ENCODE data around the gene CDC42BPA. TPM values are rescaled to one million over a fixed set of nuclear protein-coding genes. Genes with fewer than 3 reads are reported as not detected.

Gene CDC42BPA
- total RNA-seq, 1 experiment from 2014 or later = 30.1 TPM

GRCh38 chr1:227299241-227299627 is 19.1 kb downstream of the CDC42BPA start:
- Histone ChIP-seq H2BK120ac (ENCODE audit: low read depth, low read length, poor library complexity, severe bottlenecking) (no peak overlapping the region), H3K23me2 (ENCODE audit: insufficient read length, low read depth, low read length, poor library complexity, severe bottlenecking) (no peaks in the 10 kb centered on the region), H3K4ac (ENCODE audit: low read depth, low read length) (no peak overlapping the region), H3K14ac (ENCODE audit: insufficient read depth, low read length) (no peak overlapping the region), H4K91ac (ENCODE audit: insufficient read length, low read depth, low read length) (no peak overlapping the region), H3K4me1 (ENCODE audit: insufficient read depth, low read length) (no peaks in the 10 kb centered on the region), H2BK5ac (ENCODE audit: insufficient read length, low read length) (no peak overlapping the region), H3K79me2 (ENCODE audit: insufficient read depth, low read length) (peaks cover 12% of the 10 kb centered on the region; the same call in 1 of the 2 replicates), H4K20me1 (ENCODE audit: control insufficient read depth, insufficient read depth, insufficient read length) (no peaks in the 10 kb centered on the region), H2BK12ac (ENCODE audit: insufficient read length, low read depth, low read length) (no peak overlapping the region), H3K4me2 (ENCODE audit: insufficient read depth, insufficient read length, low read length) (no peak overlapping the region), H2AFZ (ENCODE audit: low read length) (no peak overlapping the region), H4K5ac (ENCODE audit: insufficient read length, low read depth, low read length) (no peak overlapping the region), H3K18ac (ENCODE audit: insufficient read length, low read depth, low read length) (no peak overlapping the region), H2AK5ac (ENCODE audit: insufficient read length, low read length) (no peak overlapping the region), H3K9ac (ENCODE audit: extremely low read depth, insufficient read length, low read length) (no peak overlapping the region), H4K8ac (replicated peaks; ENCODE audit: insufficient read length, low read depth, low read length) (no peak overlapping the region), H3K56ac (ENCODE audit: insufficient read length, low read depth, low read length) (no peak overlapping the region), H3K9me3 (ENCODE audit: control insufficient read depth, low read depth, low read length) (no peaks in the 10 kb centered on the region), H3K23ac (ENCODE audit: insufficient read length, low read depth, low read length) (no peak overlapping the region), H3T11ph (ENCODE audit: low read length) (no peak overlapping the region), H3K27me3 (ENCODE audit: insufficient read depth, low read length) (no peaks in the 10 kb centered on the region), H2BK15ac (ENCODE audit: low read depth, low read length) (no peak overlapping the region), H3K79me1 (ENCODE audit: insufficient read depth, low read depth, low read length, poor library complexity, severe bottlenecking) (no peaks in the 10 kb centered on the region), H3K27ac (ENCODE audit: insufficient read length, low read depth, low read length) (no peak overlapping the region), H2BK20ac (ENCODE audit: low read depth, low read length, poor library complexity, severe bottlenecking) (no peak overlapping the region)
- no peak for DNase-seq
- Mint-ChIP-seq H3K27me3 (ENCODE audit: low read depth) (no peaks in the 10 kb centered on the region), H3K27ac (no peak overlapping the region; a peak in 1 of 7 replicates), H3K36me3 (ENCODE audit: insufficient read depth in 1 of 3, low read depth in 3 of 3) (peaks cover 4 to 10% (median 6%) of the 10 kb centered on the region in 3 experiments; a peak in 5 of 7 replicates), H3K4me3 (no peak overlapping the region), H3K4me1 (peaks cover 12 to 14% of the 10 kb centered on the region in 2 experiments), H3K9me3 (peaks cover 0 to 2% of the 10 kb centered on the region in 2 experiments; a peak in 1 of 5 replicates)
- no peak for TF ChIP-seq CTCF (conservative IDR thresholded peaks at IDR 0.05)

All from H9 (cell line).